IPS-20b (cell line): ENCODE measurements around the gene PAFAH1B1.
"Not testable (repeated sequence)": the region's sequence is repeated elsewhere in the genome, so short reads cannot be mapped to it uniquely, and the experiment has no call there.

Source experiments
- H3K27ac ChIP-seq: one replicate; pipeline ENCODE4 v1.5.1; 2013; ENCODE audit warnings: low read length
- H3K27me3 ChIP-seq: 2 replicates; pipeline ENCODE4 v1.6.1; 2013; ENCODE audit warnings: mild to moderate bottlenecking, low read length, inconsistent platforms; ENCODE audit not compliant: insufficient read depth
- H3K36me3 ChIP-seq: 2 replicates; pipeline ENCODE4 v1.6.1; 2013; ENCODE audit warnings: low read depth, mild to moderate bottlenecking, inconsistent platforms, low read length, moderate library complexity; ENCODE audit not compliant: insufficient read depth
- H3K4me1 ChIP-seq: 2 replicates; pipeline ENCODE4 v1.6.1; 2013; ENCODE audit warnings: mild to moderate bottlenecking, control low read depth, inconsistent platforms, low read length, moderate library complexity; ENCODE audit not compliant: insufficient read depth
- H3K4me3 ChIP-seq: 2 replicates; pipeline ENCODE4 v1.5.1; 2013; ENCODE audit warnings: mild to moderate bottlenecking, low read length, inconsistent platforms
- H3K9ac ChIP-seq: 2 replicates; pipeline ENCODE4 v1.6.1; 2013; ENCODE audit warnings: low read depth, mild to moderate bottlenecking, inconsistent platforms, low read length, moderate library complexity
- H3K9me3 ChIP-seq: 2 replicates; pipeline ENCODE4 v1.6.1; 2013; ENCODE audit warnings: mild to moderate bottlenecking, low read depth, low read length, inconsistent platforms; ENCODE audit not compliant: insufficient read depth

The PAFAH1B1 gene

DNA sequence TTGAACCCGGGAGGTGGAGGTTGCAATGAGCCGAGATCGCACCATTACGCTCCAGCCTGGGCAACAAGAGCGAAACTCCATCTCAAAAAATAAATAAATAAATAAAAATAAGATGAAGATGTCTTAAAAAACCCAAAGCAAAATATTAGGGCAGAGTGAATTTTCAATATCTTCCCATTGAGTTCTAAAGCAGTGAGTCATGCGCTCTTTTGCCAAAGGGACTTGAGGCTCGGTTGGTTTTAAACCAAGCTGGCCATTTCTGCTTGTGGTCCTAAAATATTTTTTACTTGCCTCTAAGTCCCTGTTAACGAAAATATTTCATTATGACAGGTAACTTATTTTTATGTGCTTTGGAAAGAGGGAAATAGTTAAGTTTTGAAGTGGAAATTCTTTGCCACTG, 4.7 kb downstream of the PAFAH1B1 start:
- H3K9ac ChIP-seq = no peak overlapping the region
- H3K36me3 ChIP-seq = no peaks in the 10 kb centered on the region; the same call in 1 of the 2 replicates
- peaks cover 19% of the 10 kb centered on the region; the same call in 1 of the 2 replicates for H3K4me1 ChIP-seq
- no peak overlapping the region for H3K4me3 ChIP-seq
- no peaks in the 10 kb centered on the region for H3K9me3 ChIP-seq
- no peaks in the 10 kb centered on the region for H3K27me3 ChIP-seq
- H3K27ac ChIP-seq = no peak overlapping the region

DNA sequence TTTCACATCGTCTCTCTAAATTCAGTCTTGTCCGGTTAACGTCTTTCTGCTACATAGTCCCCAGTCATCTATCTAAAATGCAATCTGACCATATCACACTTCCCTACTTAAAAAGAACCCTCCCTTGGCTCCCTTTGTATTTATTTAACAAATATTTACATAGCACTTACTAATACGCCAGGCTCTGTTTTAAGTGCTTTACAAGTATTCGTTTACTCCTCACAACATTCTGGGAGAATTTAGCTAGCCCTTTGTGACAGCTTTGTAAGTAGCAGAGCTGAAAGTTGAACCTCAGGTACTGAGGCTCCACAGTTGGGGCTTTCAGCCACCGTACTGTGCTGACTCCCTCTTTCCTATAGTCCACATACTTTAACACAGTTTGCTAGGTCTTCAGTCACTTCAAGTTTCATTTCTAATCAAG, 9.2 kb downstream of the PAFAH1B1 start:
- H3K27me3 ChIP-seq = no peaks in the 10 kb centered on the region
- peaks cover 9% of the 10 kb centered on the region; the same call in 1 of the 2 replicates for H3K4me1 ChIP-seq
- H3K4me3 ChIP-seq = no peak overlapping the region
- H3K27ac ChIP-seq = no peak overlapping the region
- peaks cover 3% of the 10 kb centered on the region; the same call in 1 of the 2 replicates for H3K36me3 ChIP-seq
- no peak overlapping the region for H3K9ac ChIP-seq
- H3K9me3 ChIP-seq = no peaks in the 10 kb centered on the region

DNA sequence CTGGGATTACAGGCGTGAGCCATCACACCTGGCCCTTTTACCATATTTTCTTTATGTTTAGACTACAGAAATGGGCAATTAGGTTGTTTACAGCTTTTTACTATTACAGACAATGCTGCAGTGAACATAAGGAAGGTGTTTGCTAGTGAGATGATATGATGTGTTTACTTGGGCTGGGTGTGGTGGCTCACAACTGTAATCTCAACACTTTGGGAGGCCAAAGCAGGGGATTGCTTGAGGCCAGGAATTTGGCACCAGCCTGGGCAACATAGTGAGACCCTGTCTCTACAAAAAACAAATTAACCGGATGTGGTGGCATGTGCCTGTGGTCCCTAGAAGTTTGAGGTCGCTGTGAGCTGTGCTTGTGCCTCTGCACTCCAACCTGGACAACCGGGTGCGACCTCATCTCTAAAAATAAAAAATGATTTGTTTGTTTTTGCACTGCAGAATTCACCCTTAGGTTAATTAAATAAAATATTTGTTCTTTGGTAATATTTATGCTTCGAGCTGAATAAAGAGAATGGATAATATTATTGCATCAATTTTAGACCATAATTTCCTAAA, 15.0 kb downstream of the PAFAH1B1 start:
- Histone ChIP-seq H3K4me1 (peaks cover 7% of the 10 kb centered on the region; the same call in 1 of the 2 replicates), H3K9ac (no peak overlapping the region), H3K9me3 (no peaks in the 10 kb centered on the region), H3K36me3 (peaks cover 3% of the 10 kb centered on the region; the same call in 1 of the 2 replicates), H3K4me3 (no peak overlapping the region), H3K27ac (no peak overlapping the region), H3K27me3 (no peaks in the 10 kb centered on the region)

DNA sequence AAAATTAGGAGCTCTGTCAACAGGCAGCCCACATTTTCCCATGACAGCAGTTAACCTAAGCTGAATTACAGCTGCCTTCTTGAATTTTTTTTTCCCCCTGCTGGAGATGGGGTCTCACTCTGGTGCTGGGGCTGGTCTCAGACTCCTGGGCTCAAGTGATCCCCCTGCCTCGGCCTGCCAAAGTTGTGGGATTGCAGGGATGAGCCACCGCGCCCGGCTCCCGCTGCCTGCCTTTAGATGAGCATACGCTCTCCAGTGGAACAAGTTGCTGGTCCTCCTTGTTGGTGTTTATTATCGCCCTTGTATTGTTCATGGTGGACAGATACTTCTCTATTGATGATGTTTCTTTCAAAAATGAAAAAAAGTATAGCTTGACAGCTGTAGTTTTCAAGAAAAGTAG, 15.6 kb downstream of the PAFAH1B1 start:
- H3K9me3 ChIP-seq = no peaks in the 10 kb centered on the region
- H3K4me1 ChIP-seq = peaks cover 7% of the 10 kb centered on the region; the same call in 1 of the 2 replicates
- H3K4me3 ChIP-seq = no peak overlapping the region
- H3K27ac ChIP-seq = no peak overlapping the region
- H3K27me3 ChIP-seq = no peaks in the 10 kb centered on the region
- H3K36me3 ChIP-seq = peaks cover 3% of the 10 kb centered on the region; the same call in 1 of the 2 replicates
- no peak overlapping the region for H3K9ac ChIP-seq

DNA sequence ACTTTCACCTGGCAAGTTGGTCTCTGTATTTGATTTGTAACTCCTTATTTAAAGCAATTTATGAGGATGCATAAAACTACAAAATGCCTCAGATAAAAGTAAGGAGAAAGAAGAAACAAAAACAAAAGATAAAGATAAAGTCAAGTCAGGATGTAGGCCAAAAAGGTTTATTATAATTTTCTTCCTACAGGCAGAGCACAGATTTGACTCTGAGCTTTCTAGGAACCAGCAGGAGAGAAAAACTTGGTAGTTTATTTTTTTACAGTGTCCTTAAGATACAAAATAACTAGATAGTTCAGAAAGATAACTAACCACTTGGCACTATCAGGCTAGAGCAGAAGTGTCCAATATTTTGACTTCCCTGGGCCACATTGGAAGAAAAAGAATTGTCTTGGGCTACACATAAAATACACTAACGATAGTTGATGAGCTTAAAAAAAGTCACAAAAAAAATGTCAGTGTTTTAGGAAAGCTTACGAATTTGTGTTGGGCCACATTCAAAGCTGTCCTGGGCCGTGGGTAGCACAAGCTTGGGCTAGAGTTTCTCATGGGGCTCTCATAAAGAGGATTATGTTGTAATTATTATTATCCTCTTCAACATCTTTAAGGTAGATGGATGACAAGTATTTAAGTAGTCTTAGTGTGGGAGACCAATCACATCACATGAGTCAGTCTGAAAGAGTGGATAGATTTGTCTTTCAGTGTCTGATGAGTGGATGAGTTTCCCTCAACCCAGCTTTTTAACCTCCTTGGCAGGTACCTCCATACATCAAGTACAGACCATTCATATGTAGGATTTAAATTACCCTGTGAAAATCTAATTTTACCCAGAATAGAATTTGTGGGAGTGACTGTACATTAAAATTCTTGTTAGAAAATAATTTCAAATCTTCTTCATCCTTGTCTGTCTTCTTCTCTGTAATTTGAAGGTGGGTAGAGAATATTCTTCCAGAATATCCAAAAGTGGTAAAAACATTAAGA, 17.0 kb downstream of the PAFAH1B1 start:
- Histone ChIP-seq H3K27ac (no peak overlapping the region), H3K4me3 (no peak overlapping the region), H3K9me3 (no peaks in the 10 kb centered on the region), H3K4me1 (peaks cover 7% of the 10 kb centered on the region; the same call in 1 of the 2 replicates), H3K27me3 (no peaks in the 10 kb centered on the region), H3K9ac (no peak overlapping the region), H3K36me3 (no peaks in the 10 kb centered on the region)

DNA sequence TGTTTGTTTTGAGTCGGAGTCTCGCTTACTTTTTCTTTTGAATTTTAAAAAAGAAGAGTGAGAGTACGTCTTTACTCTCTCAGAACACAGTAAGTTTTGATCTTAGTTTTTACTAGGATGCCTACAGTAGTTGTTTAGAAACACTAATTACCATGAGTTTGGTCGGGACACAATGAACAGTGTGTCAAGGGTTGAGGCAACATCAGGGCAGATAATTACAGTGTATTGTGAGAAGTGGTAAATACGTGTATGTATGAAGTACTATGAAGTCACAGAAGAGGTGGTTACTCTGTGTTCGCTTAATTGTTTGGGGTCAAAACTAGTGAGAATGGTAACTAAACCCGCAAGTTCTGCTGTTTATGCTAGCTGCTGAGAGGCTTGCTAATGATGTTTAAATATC, 18.2 kb downstream of the PAFAH1B1 start:
- H3K4me3 ChIP-seq = no peak overlapping the region
- H3K36me3 ChIP-seq = peaks cover 3% of the 10 kb centered on the region; the same call in 1 of the 2 replicates
- H3K27ac ChIP-seq = no peak overlapping the region
- H3K9ac ChIP-seq = no peak overlapping the region
- no peaks in the 10 kb centered on the region for H3K27me3 ChIP-seq
- no peaks in the 10 kb centered on the region for H3K9me3 ChIP-seq
- H3K4me1 ChIP-seq = peaks cover 7% of the 10 kb centered on the region; the same call in 1 of the 2 replicates

DNA sequence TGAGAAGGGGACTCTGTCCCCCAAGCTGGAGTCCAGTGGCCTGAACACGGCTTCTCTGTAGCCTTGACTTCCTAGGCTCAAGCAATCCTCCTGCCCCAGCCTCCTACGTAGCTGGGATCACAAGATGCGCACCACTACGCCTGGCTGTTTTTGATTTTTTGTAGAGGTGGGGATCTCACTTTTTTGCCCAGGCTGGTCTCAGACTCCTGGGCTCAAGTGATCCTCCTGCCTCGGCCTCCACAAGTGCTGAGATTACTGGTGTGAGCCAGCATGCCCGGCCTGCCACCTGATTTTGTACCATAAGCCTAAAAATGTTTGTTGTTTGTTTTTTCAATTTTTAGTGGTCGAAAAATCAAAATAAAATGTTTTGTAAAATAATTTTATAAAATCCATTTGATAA, 19.2 kb downstream of the PAFAH1B1 start:
- H3K27ac ChIP-seq = no peak overlapping the region
- no peaks in the 10 kb centered on the region for H3K9me3 ChIP-seq
- H3K9ac ChIP-seq = no peak overlapping the region
- peaks cover 3% of the 10 kb centered on the region; the same call in 1 of the 2 replicates for H3K36me3 ChIP-seq
- H3K4me3 ChIP-seq = no peak overlapping the region
- peaks cover 7% of the 10 kb centered on the region; the same call in 1 of the 2 replicates for H3K4me1 ChIP-seq
- H3K27me3 ChIP-seq = no peaks in the 10 kb centered on the region

DNA sequence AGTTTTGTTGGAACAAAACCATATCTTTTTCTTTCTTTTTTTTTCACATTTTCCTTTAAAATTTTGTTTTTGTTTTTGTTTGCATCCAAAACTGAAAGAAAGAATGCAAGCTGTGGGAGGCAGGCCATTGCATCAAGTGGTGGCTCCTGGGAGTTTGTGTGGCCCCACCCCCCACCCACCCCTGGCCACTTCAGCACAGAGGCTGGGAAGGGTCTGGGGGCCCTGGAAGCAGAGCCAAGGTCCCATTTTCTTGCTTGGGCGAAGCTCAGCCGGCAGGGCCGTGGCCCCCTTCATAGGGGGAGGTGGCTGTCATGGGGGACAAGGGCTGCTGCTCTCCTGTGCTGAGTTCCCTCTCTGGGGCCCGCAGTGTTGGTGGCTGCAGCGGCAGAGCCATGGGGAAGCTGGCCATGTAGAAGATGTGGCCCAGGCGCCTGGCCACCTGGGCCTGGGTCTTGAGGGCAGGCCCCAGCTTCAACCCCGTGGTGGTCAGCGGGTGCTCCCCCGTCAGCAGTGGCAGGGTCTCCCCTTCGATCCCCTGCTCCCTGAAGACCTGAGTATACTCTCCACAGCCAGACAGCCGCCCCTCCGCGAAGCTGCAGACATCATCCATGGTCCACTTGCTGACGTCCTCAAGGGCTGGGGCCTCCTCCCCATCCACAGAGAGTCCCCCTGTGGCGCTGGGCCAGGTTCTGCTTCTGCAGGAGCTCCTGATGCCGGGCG, 19.8 kb downstream of the PAFAH1B1 start:
- H3K36me3 ChIP-seq = peaks cover 3% of the 10 kb centered on the region; the same call in 1 of the 2 replicates
- H3K9ac ChIP-seq = no peak overlapping the region
- no peaks in the 10 kb centered on the region for H3K27me3 ChIP-seq
- no peaks in the 10 kb centered on the region for H3K9me3 ChIP-seq
- H3K4me1 ChIP-seq = peaks cover 7% of the 10 kb centered on the region; the same call in 1 of the 2 replicates
- H3K4me3 ChIP-seq = no peak overlapping the region
- no peak overlapping the region for H3K27ac ChIP-seq

DNA sequence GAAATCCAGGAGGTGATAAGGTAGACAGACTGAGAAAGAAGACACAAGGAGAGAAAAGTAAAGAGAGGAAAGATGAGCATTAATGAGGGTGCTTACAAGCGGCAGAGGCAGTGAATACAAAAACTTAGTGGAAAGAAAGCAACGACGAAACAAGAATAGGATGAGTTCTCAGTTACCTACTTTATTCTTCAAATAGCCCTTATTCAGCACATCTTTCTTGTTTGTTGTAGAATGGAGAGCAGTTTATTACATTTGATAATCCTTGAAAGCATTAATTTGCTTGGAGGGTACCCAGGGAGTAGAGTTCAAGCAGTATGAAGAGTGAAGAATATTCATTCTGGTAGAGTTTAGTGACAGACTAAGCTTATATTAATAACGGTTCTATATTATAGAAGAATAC, 22.4 kb downstream of the PAFAH1B1 start:
- Histone ChIP-seq H3K4me3 (no peak overlapping the region), H3K27me3 (no peaks in the 10 kb centered on the region), H3K27ac (no peak overlapping the region), H3K36me3 (peaks cover 3% of the 10 kb centered on the region; the same call in 1 of the 2 replicates), H3K9me3 (no peaks in the 10 kb centered on the region), H3K4me1 (peaks cover 5% of the 10 kb centered on the region; the same call in 1 of the 2 replicates), H3K9ac (no peak overlapping the region)

DNA sequence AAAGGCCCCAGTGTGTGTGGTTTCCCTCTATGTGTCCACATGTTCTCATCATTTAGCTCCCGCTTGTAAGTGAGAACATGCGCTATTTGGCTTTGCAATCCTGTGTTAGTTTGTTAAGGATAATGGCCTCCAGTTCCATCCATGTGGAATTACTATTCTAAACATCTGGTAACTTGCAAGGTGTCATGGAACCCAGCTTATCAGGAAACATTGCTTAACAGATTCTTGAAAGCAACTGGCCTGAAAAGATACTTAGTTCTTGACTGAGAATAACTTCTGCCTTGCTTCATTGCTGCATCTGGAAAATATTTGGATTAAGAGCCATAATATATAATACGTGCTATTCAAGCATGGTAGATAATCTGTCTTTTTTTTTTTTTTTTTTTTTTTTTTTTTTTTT, 27.8 kb downstream of the PAFAH1B1 start:
- H3K9ac ChIP-seq = no peak overlapping the region
- peaks cover 18% of the 10 kb centered on the region for H3K36me3 ChIP-seq
- H3K4me3 ChIP-seq = no peak overlapping the region
- H3K9me3 ChIP-seq = peaks cover 17% of the 10 kb centered on the region
- H3K4me1 ChIP-seq = peaks cover 7% of the 10 kb centered on the region; the same call in 1 of the 2 replicates
- H3K27ac ChIP-seq = no peak overlapping the region
- no peaks in the 10 kb centered on the region for H3K27me3 ChIP-seq

DNA sequence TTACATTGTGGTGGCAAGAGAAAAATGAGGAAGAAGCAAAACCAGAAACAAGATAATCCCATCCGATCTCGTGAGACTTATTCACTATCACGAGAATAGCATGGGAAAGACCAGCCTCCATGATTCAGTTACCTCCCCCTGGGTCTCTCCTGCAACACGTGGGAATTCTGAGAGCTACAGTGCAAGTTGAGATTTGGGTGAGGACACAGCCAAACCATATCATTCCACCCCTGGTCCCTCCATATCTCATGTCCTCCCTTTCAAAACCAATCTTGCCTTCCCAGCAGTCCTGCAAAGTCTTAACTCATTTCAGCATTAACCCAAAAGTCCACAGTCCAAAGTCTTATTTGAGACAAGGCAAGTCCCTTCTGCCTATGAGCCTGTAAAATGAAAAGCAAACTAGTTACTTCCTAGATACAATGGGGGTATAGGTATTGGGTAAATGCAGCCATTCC, 28.5 kb downstream of the PAFAH1B1 start:
- Histone ChIP-seq H3K9me3 (peaks cover 17% of the 10 kb centered on the region), H3K36me3 (peaks cover 18% of the 10 kb centered on the region)
- not testable (repeated sequence) for H3K4me3 ChIP-seq, H3K4me1 ChIP-seq, H3K27me3 ChIP-seq, H3K27ac ChIP-seq, H3K9ac ChIP-seq
